ENCODE results near the gene CA4.
"Not testable (repeated sequence)": the region's sequence is repeated elsewhere in the genome, so short reads cannot be mapped to it uniquely, and the experiment has no call there.

CA4 gene

GRCh38 chr17:60149691-60150582 lies at the start of gene CA4:
CA4 (plus strand) TSS chr17:60149973; CDS start chr17:60150035, 62 bp downstream.
- peaks cover 48% of the 10 kb centered on the region for H3K27me3 Mint-ChIP-seq
- peaks cover 16% of the 10 kb centered on the region for H3K4me1 Mint-ChIP-seq
- no peaks in the 10 kb centered on the region for H3K9me3 Mint-ChIP-seq
- H3K36me3 Mint-ChIP-seq, result no peaks in the 10 kb centered on the region
- peak within 1 kb of the TSS; percentile 46 for H3K27ac Mint-ChIP-seq
- H3K4me3 Mint-ChIP-seq, result peak within 1 kb of the TSS; percentile 39

DNA sequence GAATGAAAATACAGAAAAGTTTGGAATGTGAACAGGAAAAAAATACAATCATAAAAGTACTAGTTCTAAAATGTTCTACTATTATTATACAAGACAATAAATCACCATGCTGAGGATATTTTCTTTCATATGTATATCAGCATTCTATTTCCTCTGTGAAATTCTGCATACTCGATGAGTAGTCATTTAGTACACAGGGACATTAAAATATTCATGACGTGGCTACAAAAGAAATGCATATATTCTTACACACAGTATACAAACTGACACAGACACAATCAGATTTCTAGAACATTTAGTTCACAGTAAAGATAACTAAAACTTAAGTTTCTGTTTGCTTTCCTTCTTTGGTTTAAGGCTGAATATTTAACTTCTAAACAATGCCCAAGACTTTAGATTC lies 49.2 kb upstream of the CA4 start:
- H3K9me3 Mint-ChIP-seq, H3K27ac Mint-ChIP-seq, H3K36me3 Mint-ChIP-seq, H3K4me3 Mint-ChIP-seq: not testable (repeated sequence)
- Mint-ChIP-seq H3K4me1 (peaks cover 11% of the 10 kb centered on the region), H3K27me3 (peaks cover 17% of the 10 kb centered on the region)

DNA sequence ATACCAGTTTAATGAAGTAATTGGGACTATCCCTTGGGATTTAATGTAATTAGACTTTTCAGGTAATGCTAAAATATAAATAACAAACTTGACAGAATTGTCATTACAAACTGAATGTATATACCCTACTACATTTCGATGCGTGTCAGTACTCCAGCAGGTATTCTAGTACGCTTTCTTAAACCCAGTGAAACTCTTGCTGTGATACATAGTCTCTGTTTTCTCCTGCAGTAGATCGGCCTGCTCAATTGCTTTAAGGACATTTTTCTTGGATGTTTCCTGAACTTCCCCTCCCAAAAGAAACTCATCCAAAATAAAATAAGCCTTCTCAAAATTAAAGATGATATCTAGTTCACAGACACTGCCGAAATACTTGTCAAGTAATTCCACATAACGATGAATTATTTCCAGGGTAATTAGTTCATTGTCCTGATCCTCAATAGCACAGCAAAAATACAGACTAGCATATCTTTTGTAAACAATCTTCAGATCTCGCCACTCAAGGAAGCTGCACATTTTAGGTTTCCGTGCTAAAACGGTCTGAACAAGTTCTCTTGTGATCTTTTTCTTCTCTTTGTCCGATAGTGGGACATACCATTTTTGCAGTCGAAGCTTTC lies 47.6 kb upstream of the CA4 start:
- Mint-ChIP-seq H3K4me1 (peaks cover 11% of the 10 kb centered on the region), H3K4me3 (peak overlapping the region; percentile 78), H3K27me3 (peaks cover 22% of the 10 kb centered on the region)
- H3K27ac Mint-ChIP-seq, H3K36me3 Mint-ChIP-seq, H3K9me3 Mint-ChIP-seq: not testable (repeated sequence)

GRCh38 chr17:60102632-60103096 lies 47.1 kb upstream of the CA4 start:
- Mint-ChIP-seq H3K36me3 (no peaks in the 10 kb centered on the region), H3K4me3 (peak overlapping the region; percentile 78), H3K4me1 (peaks cover 11% of the 10 kb centered on the region), H3K9me3 (no peaks in the 10 kb centered on the region), H3K27me3 (peaks cover 22% of the 10 kb centered on the region), H3K27ac (no peak overlapping the region)

DNA sequence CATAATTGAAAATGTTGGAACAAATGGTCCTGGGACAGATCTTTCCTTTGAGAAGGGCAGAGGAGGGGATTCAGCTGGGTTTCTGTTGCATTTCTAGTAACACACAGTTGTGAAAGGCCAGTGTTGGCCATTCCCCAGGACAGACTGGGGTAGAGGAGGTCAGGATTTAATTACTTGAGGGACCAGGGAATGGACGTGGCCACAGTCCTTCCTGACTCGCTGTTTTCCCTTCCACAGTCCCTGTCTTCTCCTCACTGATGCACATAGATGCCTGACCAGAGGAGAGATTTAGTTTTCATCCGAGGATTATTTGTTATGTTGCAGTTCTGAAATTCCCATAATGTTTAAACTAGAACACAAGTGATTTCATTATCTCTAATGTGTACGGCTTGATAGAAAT lies 45.8 kb upstream of the CA4 start:
- H3K4me3 Mint-ChIP-seq, result no peak overlapping the region
- no peak overlapping the region for H3K27ac Mint-ChIP-seq
- peaks cover 11% of the 10 kb centered on the region for H3K4me1 Mint-ChIP-seq
- H3K27me3 Mint-ChIP-seq, result peaks cover 22% of the 10 kb centered on the region
- no peaks in the 10 kb centered on the region for H3K36me3 Mint-ChIP-seq
- no peaks in the 10 kb centered on the region for H3K9me3 Mint-ChIP-seq

- Mint-ChIP-seq H3K4me3 (no peak overlapping the region), H3K36me3 (no peaks in the 10 kb centered on the region), H3K27ac (no peak overlapping the region), H3K4me1 (peaks cover 11% of the 10 kb centered on the region), H3K27me3 (peaks cover 24% of the 10 kb centered on the region), H3K9me3 (no peaks in the 10 kb centered on the region)
Observed at GRCh38 chr17:60106340-60107059, 43.3 kb upstream of the CA4 start.

DNA sequence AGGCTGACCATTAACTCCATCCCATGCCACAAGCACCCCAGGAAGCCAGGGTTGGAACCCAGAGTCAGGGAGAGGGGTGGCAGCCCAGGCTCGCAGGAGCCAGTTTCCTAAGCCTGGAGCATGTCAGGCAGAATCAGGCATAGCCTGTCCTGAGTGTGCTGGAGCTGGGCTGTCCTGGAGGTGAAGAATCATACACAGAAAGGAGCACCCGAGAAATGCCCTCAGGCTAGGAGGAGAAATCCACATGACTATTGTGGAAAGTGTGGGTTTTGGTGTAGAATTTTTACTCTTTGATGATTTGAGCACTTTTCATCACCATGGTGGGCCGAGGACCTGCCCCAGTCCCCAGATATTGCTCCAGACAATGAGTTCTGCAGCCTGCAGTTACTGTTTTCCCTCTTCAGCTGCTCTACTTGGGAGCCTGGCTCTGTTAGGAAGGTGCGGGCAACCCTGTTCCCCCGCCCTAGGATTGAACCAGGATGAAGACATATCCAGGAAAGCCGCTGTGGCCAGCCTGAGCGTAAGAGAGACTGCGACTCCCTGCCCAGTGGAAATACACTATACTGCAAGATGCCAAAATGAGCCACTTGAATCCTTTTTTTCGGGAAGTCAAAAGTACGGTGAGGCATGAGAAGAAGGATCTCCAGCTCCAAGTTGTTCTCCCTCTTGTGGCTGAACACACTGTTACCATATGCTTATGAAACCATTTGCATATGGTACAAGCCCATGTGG lies 42.1 kb upstream of the CA4 start:
- Mint-ChIP-seq H3K27me3 (peaks cover 19% of the 10 kb centered on the region), H3K4me3 (no peak overlapping the region), H3K27ac (no peak overlapping the region), H3K4me1 (peaks cover 2% of the 10 kb centered on the region), H3K36me3 (no peaks in the 10 kb centered on the region), H3K9me3 (no peaks in the 10 kb centered on the region)

DNA sequence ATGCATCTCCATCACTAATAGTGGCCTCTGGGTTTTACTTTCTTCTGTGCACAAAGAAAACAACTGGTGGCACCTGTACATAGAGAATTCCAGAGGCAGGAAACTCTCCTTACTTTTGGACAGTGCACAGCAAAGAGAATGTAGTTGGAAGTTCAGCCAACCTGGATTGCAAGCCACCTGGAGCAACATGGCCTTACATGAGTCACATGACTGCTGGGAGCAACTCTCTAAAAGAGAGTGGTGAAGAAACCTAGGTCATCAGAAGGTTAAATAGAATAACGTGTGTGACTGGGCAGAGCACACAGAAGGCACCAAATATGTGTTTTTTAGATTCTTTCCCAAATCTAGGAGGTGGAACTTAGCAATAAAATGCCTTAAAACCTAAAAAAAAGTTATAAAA lies 41.5 kb upstream of the CA4 start:
- H3K9me3 Mint-ChIP-seq, H3K4me3 Mint-ChIP-seq, H3K4me1 Mint-ChIP-seq, H3K36me3 Mint-ChIP-seq, H3K27ac Mint-ChIP-seq: not testable (repeated sequence)
- peaks cover 16% of the 10 kb centered on the region for H3K27me3 Mint-ChIP-seq

GRCh38 chr17:60108712-60109111 lies 41.1 kb upstream of the CA4 start:
- Mint-ChIP-seq H3K27me3 (peaks cover 14% of the 10 kb centered on the region), H3K9me3 (no peaks in the 10 kb centered on the region), H3K4me1 (no peaks in the 10 kb centered on the region), H3K27ac (no peak overlapping the region), H3K36me3 (no peaks in the 10 kb centered on the region), H3K4me3 (no peak overlapping the region)

DNA sequence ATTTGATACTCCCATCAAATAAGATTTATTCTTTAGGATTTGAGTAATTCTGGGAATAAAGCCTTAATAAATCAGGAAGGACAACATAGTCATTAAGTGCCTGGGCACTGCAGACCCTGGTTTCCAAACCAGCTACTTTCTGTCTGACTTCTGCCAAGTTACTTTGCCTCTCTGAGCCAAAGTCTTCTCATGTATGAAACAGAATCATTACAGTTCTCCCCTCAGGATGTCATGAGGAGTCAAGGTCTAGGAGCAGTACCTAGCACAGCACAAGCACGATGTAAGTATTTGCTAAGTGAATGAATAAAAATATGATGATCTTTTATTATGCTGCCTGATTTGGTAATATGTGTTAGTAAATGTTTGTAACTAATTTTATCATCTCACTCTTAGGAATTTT lies 40.6 kb upstream of the CA4 start:
- Mint-ChIP-seq H3K27ac (no peak overlapping the region), H3K4me3 (no peak overlapping the region), H3K4me1 (no peaks in the 10 kb centered on the region), H3K36me3 (no peaks in the 10 kb centered on the region), H3K9me3 (no peaks in the 10 kb centered on the region), H3K27me3 (peaks cover 12% of the 10 kb centered on the region)

- peak overlapping the region; percentile 36 for H3K4me3 Mint-ChIP-seq
- H3K36me3 Mint-ChIP-seq, result no peaks in the 10 kb centered on the region
- H3K27ac Mint-ChIP-seq, result no peak overlapping the region
- H3K9me3 Mint-ChIP-seq, result no peaks in the 10 kb centered on the region
- H3K27me3 Mint-ChIP-seq, result peaks cover 12% of the 10 kb centered on the region
- no peaks in the 10 kb centered on the region for H3K4me1 Mint-ChIP-seq
Observed at GRCh38 chr17:60110586-60110985, 39.2 kb upstream of the CA4 start.

DNA sequence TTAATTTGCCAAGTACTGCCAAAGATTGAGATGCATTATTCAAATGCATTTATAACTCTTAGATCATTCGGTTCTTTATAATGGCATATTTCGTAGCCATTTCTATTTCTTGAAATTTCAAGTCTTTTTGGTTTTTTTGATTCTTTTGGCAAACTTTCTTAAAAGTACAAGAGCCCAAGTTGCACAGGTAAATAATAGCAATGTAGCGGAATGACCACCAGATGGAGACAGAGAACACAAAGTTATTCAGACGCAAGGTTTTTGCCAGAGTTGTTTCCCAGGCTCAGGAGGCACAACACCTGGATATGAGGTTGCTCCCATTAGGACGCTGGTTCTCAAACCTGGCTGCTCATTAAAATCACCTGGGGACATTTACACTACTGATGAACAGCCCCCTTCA lies 38.1 kb upstream of the CA4 start:
- not testable (repeated sequence) for H3K27ac Mint-ChIP-seq, H3K4me3 Mint-ChIP-seq, H3K4me1 Mint-ChIP-seq, H3K27me3 Mint-ChIP-seq, H3K9me3 Mint-ChIP-seq, H3K36me3 Mint-ChIP-seq

- H3K4me3 Mint-ChIP-seq, H3K27me3 Mint-ChIP-seq, H3K36me3 Mint-ChIP-seq, H3K27ac Mint-ChIP-seq, H3K9me3 Mint-ChIP-seq, H3K4me1 Mint-ChIP-seq: not testable (repeated sequence)
Observed at GRCh38 chr17:60115364-60115763, 34.4 kb upstream of the CA4 start.

GRCh38 chr17:60116196-60116595 lies 33.6 kb upstream of the CA4 start:
- H3K4me3 Mint-ChIP-seq, result not testable (repeated sequence)

DNA sequence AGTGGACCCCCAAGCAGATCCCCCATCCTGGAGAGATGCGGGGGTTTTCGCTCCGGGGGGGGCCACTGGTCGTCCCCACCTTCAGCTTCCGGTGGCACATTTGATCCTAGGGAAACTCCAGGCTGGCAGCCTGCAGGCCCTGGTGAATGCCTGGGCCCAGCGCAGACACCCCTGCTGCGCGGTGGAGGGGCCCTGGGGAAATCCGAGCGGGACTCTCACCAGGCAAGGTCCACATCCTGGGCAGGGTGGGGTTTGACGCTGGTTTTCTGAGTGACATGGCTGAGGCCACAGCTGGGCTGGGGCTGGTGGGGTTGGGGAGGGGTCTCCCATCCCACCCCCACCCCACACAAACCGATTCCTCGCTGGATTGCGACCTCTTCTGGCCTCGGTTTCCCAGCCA lies 30.6 kb upstream of the CA4 start:
- H3K4me3 Mint-ChIP-seq, H3K4me1 Mint-ChIP-seq, H3K9me3 Mint-ChIP-seq, H3K27me3 Mint-ChIP-seq, H3K36me3 Mint-ChIP-seq, H3K27ac Mint-ChIP-seq: not testable (repeated sequence)

More at GRCh38 chr17:60116196-60116595, 33.6 kb upstream of the CA4 start:
- not testable (repeated sequence) for H3K36me3 Mint-ChIP-seq, H3K9me3 Mint-ChIP-seq, H3K4me1 Mint-ChIP-seq, H3K27ac Mint-ChIP-seq, H3K27me3 Mint-ChIP-seq

All from activated naive CD4-positive, alpha-beta T cell treated with anti-CD3 and anti-CD28 coated beads, Interleukin-2, amount 50 U/mL, for 24 hours (primary cell).